Caco-2 (cell line): ENCODE results near the gene LAMC1. TPM values are rescaled to one million over a fixed set of nuclear protein-coding genes. Genes with fewer than 3 reads are reported as not detected.
"Not testable (repeated sequence)": the region's sequence is repeated elsewhere in the genome, so short reads cannot be mapped to it uniquely, and the experiment has no call there.

Experiments
- BruUV-seq: library from RNA; stranded (reverse); fragments of 400-500 nt; replicated peaks from 2 replicates; lab custom pipeline; 2021; lab: Mats Ljungman, UMichigan
- CTCF ChIA-PET: fragments of 300-600 bp; sonication (Branson Sonifier 250); formaldehyde crosslinking; loops from one replicate; lab custom pipeline; 2022; ENCODE audit warnings: antibody characterized with exemption; lab: Charles Lee
- POLR2A ChIA-PET: fragments of 300-600 bp; sonication (Branson Sonifier 250); formaldehyde crosslinking; loops from one replicate; lab custom pipeline; 2022; ENCODE audit warnings: antibody characterized with exemption; lab: Charles Lee
- DNase-seq, 2 experiments: peaks; one replicate each; pipeline versions ENCODE4 v3.0.0 to v3.0.0-alpha.2; 2020 to 2022
- H3K27me3 ChIP-seq: replicated peaks from 2 replicates; pipeline ENCODE4 v1.6.0; 2011; ENCODE audit warnings: low read length; ENCODE audit not compliant: control insufficient read depth, insufficient read depth
- H3K36me3 ChIP-seq: 2 replicates; pipeline ENCODE4 v1.5.1; 2011; ENCODE audit warnings: low read length; ENCODE audit not compliant: control insufficient read depth, insufficient read depth
- H3K4me1 ChIP-seq: fragments of 250-450 bp; sonication (Bioruptor Pico); 2 replicates; pipeline ENCODE4 v1.5.1; 2020; ENCODE audit warnings: mild to moderate bottlenecking
- H3K4me3 ChIP-seq: 2 replicates; pipeline ENCODE4 v1.5.1; 2011; ENCODE audit warnings: low read depth, mild to moderate bottlenecking, control low read depth, low read length
- H3K9me3 ChIP-seq: fragments of 250-450 bp; sonication (Bioruptor Pico); 2 replicates; pipeline ENCODE4 v1.5.1; 2020; ENCODE audit warnings: mild to moderate bottlenecking, moderate library complexity
- H3K27ac Mint-ChIP-seq: one replicate; pipeline ENCODE4 v1.8.0; 2022; ENCODE audit warnings: mixed read lengths; ENCODE audit not compliant: unreplicated experiment
- H3K27me3 Mint-ChIP-seq: one replicate; pipeline ENCODE4 v1.8.0; 2022; ENCODE audit warnings: mixed read lengths; ENCODE audit not compliant: insufficient read depth, unreplicated experiment
- H3K36me3 Mint-ChIP-seq: one replicate; pipeline ENCODE4 v1.8.0; 2022; ENCODE audit warnings: mild to moderate bottlenecking, mixed read lengths; ENCODE audit not compliant: insufficient read depth, unreplicated experiment
- H3K4me1 Mint-ChIP-seq: one replicate; pipeline ENCODE4 v1.8.0; 2022; ENCODE audit warnings: low read depth, mixed read lengths; ENCODE audit not compliant: unreplicated experiment
- H3K4me3 Mint-ChIP-seq: one replicate; pipeline ENCODE4 v1.8.0; 2022; ENCODE audit warnings: mild to moderate bottlenecking, moderate library complexity, mixed read lengths; ENCODE audit not compliant: unreplicated experiment
- H3K9me3 Mint-ChIP-seq: one replicate; pipeline ENCODE4 v1.8.0; 2022; ENCODE audit warnings: mixed read lengths; ENCODE audit not compliant: unreplicated experiment
- CTCF ChIP-seq, 2 experiments: fragments of 200-600 bp in 1 of 2; IDR thresholded peaks; 1 replicate in 1 of 2; 2 replicates in 1 of 2; pipeline versions ENCODE4 v1.5.1 to v1.8.0; 2011 to 2022; ENCODE audit warnings: antibody characterized with exemption in 1 of 2, control low read depth in 1 of 2, inconsistent platforms in 1 of 2, low read depth in 1 of 2, low read length in 1 of 2, mild to moderate bottlenecking in 1 of 2, moderate library complexity in 1 of 2; ENCODE audit not compliant: insufficient read depth in 1 of 2, severe bottlenecking in 1 of 2, unreplicated experiment in 1 of 2
- intact Hi-C: fragments of 100-400 bp; cut with micrococcal nuclease; formaldehyde crosslinking; loops from one replicate; pipeline ENCODE4 v1.10.0; 2022; ENCODE audit not compliant: unreplicated experiment
- total RNA-seq: library from RNA; stranded (reverse); gene quantifications from 2 replicates; pipeline ENCODE4 v1.2.3, GENCODE V29; 2022

Gene LAMC1
- total RNA-seq, 1 experiment from 2014 or later: 323 TPM

GRCh38 chr1:183149273-183149672, 126.1 kb downstream of the LAMC1 start:
- ChIA-PET POLR2A (no interaction called here), CTCF (no interaction called here)
- H3K27me3 ChIP-seq: no peaks in the 10 kb centered on the region
- H3K4me1 Mint-ChIP-seq: peaks cover 18% of the 10 kb centered on the region
- no peaks in the 10 kb centered on the region for H3K27me3 Mint-ChIP-seq
- H3K4me1 ChIP-seq: 0 out of 2 replicates have a peak, but pooled peaks cover 4% of the 10 kb centered on the region
- H3K4me3 ChIP-seq: no peak overlapping the region
- no peak overlapping the region for H3K27ac Mint-ChIP-seq
- DNase-seq: no peak
- intact Hi-C loops: no loop called here
- no peak overlapping the region for H3K4me3 Mint-ChIP-seq
- peaks cover 11% of the 10 kb centered on the region for H3K36me3 Mint-ChIP-seq
- no peaks in the 10 kb centered on the region for H3K36me3 ChIP-seq
- no peaks in the 10 kb centered on the region for H3K9me3 ChIP-seq
- no peak for TF ChIP-seq CTCF (IDR thresholded peaks at IDR 0.05; ENCODE audit: insufficient read depth in 1 of 2, low read depth in 1 of 2, low read length in 1 of 2, severe bottlenecking in 1 of 2, unreplicated experiment in 1 of 2)
- no peaks in the 10 kb centered on the region for H3K9me3 Mint-ChIP-seq
- BruUV-seq: no TSS peak

- POLR2A ChIA-PET, CTCF ChIA-PET, H3K9me3 Mint-ChIP-seq, DNase-seq, H3K27me3 Mint-ChIP-seq, H3K4me1 ChIP-seq, H3K9me3 ChIP-seq, H3K36me3 ChIP-seq, intact Hi-C loops, H3K27me3 ChIP-seq, BruUV-seq, H3K36me3 Mint-ChIP-seq, H3K4me3 ChIP-seq: not testable (repeated sequence)
- Mint-ChIP-seq H3K4me3 (peak overlapping the region; percentile 20), H3K27ac (peak overlapping the region; percentile 63), H3K4me1 (peaks cover 18% of the 10 kb centered on the region)
Observed at GRCh38 chr1:183150032-183150431, 126.8 kb downstream of the LAMC1 start.

- H3K9me3 Mint-ChIP-seq: no peaks in the 10 kb centered on the region
- H3K27me3 Mint-ChIP-seq: no peaks in the 10 kb centered on the region
- intact Hi-C loops: no loop called here
- H3K36me3 Mint-ChIP-seq: peaks cover 6% of the 10 kb centered on the region
- Histone ChIP-seq H3K4me1 (0 out of 2 replicates have a peak, but pooled peaks cover 4% of the 10 kb centered on the region), H3K9me3 (no peaks in the 10 kb centered on the region), H3K4me3 (no peak overlapping the region), H3K36me3 (no peaks in the 10 kb centered on the region), H3K27me3 (no peaks in the 10 kb centered on the region)
- ChIA-PET POLR2A (no interaction called here), CTCF (no interaction called here)
- TSS peak; percentile 17 for BruUV-seq
- DNase-seq: no peak
- H3K4me3 Mint-ChIP-seq: peak overlapping the region; percentile 20
- no peak for TF ChIP-seq CTCF (IDR thresholded peaks at IDR 0.05; ENCODE audit: insufficient read depth in 1 of 2, low read depth in 1 of 2, low read length in 1 of 2, severe bottlenecking in 1 of 2, unreplicated experiment in 1 of 2)
- peaks cover 18% of the 10 kb centered on the region for H3K4me1 Mint-ChIP-seq
- peak overlapping the region; percentile 63 for H3K27ac Mint-ChIP-seq
Observed at GRCh38 chr1:183150445-183150844, 127.2 kb downstream of the LAMC1 start.

- Mint-ChIP-seq H3K9me3 (no peaks in the 10 kb centered on the region), H3K27ac (peak overlapping the region; percentile 30)
- CTCF ChIA-PET: no interaction called here
Observed at GRCh38 chr1:183152180-183152579, 129.0 kb downstream of the LAMC1 start.

More at GRCh38 chr1:183152180-183152579, 129.0 kb downstream of the LAMC1 start:
- no TSS peak for BruUV-seq
- Histone ChIP-seq H3K27me3 (no peaks in the 10 kb centered on the region), H3K36me3 (no peaks in the 10 kb centered on the region), H3K4me3 (no peak overlapping the region), H3K4me1 (0 out of 2 replicates have a peak, but pooled peaks cover 4% of the 10 kb centered on the region), H3K9me3 (no peaks in the 10 kb centered on the region)
- peaks cover 6% of the 10 kb centered on the region for H3K36me3 Mint-ChIP-seq
- intact Hi-C loops: no loop called here
- TF ChIP-seq CTCF (IDR thresholded peaks at IDR 0.05; ENCODE audit: insufficient read depth in 1 of 2, low read depth in 1 of 2, low read length in 1 of 2, severe bottlenecking in 1 of 2, unreplicated experiment in 1 of 2): no peak
- DNase-seq: no peak
- peaks cover 12% of the 10 kb centered on the region for H3K4me1 Mint-ChIP-seq
- no peak overlapping the region for H3K4me3 Mint-ChIP-seq
- POLR2A ChIA-PET: no interaction called here
- no peaks in the 10 kb centered on the region for H3K27me3 Mint-ChIP-seq
